HG03159 (cell line): Measurements from ENCODE around the gene CAMTA1.
"Not testable (repeated sequence)": the region's sequence is repeated elsewhere in the genome, so short reads cannot be mapped to it uniquely, and the experiment has no call there.

ENCODE experiments used
- ATAC-seq: cut with Tn5 transposase; IDR thresholded peaks from one replicate; pipeline ENCODE4 v1.9.1; 2021; ENCODE audit warnings: mild to moderate bottlenecking, moderate library complexity; ENCODE audit not compliant: unreplicated experiment

CAMTA1 gene

DNA sequence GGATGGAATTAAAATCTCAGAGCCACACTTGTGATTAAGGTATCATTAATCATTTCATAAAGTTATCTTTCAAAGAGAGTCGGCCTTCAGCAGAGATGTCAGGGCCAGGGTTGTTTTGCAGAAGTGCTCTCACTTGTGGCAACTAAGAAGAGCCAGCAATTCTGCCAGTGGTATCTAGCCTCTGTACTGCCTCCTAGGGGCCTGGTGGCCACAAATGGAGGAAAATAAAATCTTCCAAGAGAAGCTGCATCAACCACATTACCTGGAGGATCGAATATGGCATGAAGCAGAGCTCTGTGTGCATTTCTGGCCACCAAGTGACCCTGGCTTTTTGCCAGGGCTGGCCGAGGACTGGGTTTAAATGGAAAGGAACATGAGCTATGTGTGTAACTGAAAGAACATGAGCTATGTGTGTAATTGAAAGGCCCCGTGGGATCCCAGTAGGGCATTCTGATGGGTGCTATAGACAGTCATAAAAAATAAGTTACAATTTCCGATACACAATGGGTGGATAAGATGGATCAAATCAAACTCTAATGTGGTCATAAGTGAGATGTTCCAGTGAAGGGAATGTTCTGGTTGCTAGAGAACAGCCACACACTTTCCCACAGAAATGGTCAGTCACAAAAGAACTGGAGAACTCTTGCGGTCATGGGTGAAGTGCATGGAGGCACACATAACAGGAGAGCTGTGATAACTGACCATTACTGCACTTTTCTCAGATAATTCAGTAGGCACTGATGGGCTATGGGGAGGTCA lies 335.8 kb downstream of the CAMTA1 start:
- ATAC-seq = no peak

DNA sequence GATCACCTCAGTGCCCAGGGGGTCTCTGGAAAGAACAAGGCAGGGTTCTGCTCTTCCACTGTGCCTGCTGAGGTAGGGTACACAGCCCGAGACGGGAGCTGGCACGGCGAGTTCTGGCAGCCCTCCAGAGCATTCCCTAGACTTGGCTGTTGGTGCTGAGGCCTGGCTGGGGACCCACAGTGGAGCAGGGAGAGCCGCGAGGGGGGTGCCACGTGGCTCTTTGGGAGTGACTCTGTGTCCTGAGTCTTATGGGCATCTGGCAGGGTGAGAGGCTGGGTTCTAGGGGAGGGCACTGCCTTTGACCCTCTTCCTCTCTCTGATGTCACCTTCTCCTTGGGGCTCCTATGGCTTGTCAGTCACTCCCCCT lies 336.4 kb downstream of the CAMTA1 start:
- no peak for ATAC-seq

DNA sequence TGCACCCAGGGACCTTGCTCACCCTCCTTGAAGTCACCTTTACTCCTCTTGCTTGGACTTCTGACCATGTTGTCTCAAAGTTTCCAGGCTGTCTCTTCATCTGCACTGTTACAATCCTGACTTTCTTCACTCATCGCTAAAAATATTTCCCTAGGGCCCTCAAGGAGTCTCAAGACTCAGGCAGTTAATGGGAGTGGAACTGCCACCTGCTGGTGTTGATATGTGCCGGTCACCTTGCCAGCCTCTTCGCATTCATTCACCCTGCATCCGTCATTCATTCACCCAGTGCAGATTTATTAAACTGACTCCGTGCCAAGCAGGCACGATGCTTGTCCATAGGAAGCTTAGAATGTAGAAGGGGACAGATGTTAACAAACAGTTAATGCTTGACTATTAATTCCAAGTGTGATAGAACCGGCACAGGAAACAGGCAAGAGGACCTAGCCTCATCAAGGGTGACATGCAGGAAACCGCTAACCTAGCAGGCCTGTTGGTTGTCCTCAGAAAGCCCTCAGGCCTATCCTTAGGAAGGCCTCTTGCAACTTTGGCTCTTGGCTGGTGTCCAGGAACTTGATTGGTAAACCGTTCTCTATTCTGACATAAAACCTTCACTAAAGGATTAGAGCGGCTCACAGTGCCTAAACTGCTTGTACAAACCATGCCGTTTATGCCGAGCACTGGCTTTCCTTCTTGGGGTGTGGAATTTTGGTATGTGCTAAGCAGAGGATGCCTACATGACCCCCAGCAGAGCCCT lies 342.2 kb downstream of the CAMTA1 start:
- ATAC-seq = no peak

DNA sequence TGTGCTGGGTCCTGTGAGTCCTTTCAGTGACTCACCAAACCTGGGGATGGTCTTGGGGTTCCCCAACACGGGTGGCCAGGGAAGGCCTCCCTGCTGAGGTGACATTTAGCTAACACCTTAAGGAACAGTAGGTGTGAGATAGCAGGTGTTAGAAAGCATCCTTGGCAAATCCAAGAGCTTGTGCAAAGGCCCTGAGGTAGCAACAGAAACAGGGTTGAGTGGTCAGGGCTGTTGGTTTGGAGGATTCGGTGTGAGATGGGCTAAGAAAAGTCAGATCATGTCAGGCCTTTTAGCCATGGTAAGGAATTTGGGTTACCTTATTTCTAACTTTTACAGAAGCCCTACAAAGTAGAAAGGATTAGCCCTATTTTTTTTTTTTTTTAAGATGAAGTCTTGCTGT lies 343.0 kb downstream of the CAMTA1 start:
- no peak for ATAC-seq

DNA sequence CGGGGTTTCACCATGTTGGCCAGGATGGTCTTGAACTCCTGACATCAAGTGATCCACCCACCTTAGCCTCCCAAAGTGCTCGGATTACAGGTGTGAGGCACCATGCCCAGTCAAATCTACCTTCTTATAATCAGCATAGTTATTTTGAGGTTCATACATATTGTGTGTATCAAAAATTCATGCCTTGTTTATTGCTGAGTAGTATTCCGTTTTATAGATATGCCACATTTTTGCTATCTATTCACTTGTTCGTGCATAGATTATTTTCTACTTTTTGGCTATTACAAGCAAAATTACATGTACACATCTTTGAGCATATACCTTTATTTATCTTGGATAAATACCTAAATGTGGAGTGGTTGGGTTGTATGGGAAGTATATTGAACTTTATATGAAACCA lies 344.9 kb downstream of the CAMTA1 start:
- no peak for ATAC-seq

DNA sequence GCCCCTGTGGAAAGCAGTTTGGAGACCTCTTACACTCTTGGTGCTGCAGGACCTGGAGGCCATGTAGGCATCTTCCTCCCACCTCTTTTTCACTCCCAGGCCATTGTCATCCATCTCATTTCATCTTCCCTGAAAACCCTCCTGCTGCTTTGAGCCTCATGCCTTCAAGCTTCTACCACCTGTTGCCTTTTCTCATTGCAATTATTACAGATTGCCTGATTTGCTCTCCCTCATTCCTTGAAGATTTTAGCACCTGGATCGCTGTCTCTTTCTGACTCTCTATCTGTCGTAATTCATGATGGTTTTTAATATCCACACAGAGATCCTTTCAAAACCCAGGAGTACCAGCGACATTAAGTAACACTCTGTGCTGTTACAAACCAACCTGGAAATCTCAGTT lies 350.2 kb downstream of the CAMTA1 start:
- no peak for ATAC-seq

DNA sequence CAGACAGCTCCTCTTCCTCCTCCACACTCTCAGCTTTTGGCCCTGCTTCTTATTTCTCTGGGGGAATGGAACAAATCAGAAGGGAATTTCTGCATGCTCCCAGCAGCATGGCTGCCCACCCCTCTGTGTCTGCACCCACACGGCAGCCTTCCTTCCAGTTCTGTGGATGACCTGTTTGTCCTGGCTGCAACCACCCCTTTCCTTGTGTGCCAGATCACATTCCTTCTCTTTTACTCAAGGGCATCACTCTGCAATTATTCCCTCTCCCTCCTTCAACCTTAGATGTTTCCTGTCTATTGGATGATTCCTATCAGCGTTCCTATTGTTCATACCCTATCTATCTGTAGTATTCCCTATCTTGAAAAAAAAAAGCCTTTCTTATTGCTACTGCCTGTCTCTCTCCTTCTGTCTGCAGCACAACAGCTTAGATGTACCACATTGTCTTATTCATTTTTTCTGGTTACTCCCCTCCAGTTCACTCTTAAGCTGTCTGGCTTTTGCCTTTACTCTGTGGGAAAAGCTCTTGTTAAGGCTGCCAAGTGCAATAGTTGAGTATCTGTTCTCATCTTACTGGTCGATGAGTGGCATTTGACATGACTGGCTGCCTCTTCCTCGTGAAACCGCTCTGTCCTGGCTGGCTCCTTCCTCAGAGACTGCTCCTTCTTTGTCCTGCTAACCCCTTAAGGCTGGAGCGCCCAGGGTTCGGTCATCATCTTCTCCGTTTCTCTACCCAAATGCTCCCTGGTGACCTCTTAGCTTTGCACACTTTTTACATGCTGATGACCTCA lies 351.1 kb downstream of the CAMTA1 start:
- ATAC-seq = no peak

DNA sequence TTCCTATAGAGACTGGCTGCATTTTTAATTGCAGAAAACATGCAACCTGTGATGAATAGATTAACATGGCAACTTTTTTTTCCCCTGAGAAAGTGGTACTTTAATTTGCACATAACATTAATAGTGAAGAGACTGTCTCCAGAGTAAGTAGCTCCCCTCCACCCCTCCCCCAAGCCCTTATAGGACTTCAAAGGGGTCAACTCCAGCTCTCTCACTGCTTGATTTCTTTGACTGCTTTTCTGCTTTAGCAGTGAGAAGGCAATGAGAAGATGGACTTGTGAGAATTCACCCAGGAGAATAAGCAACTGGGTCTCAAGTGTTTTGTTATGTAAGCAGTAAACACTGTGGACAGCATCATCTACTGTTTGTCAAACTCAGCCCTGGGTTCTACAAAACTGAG lies 355.0 kb downstream of the CAMTA1 start:
- ATAC-seq = no peak

DNA sequence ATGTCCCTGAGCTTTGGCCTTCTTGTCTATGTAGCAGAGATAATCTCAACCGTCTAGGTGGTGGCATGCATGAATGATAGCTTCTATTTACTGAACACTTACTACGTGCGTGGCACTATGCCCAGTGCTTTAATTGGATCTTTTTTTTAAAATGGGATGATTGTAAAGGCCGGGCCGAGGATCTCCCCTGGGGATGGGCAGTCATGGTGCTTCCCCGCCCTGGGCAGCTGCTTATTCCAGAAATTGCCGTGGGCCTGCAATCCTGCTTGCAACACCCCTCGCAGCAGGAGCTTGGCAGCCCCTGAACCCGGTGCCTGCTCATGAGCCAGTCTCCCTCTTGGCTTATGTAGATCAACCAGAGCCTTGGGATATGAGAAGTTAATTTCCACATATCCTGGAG lies 360.7 kb downstream of the CAMTA1 start:
- ATAC-seq = no peak

DNA sequence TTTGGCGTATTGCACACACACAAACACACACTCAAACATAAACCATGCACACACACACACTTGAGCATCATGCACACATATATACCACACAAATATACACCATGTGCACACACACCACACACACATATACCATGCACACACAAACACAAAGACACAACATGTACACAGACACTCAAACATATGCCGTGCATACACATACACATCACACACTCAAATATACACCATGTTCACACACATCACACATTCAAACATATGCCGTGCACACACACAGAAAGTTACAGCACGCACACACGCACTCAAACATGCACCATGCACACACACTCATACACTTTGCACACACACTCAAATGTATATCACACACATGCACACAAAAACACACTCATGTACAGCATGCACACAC lies 361.5 kb downstream of the CAMTA1 start:
- ATAC-seq = no peak

DNA sequence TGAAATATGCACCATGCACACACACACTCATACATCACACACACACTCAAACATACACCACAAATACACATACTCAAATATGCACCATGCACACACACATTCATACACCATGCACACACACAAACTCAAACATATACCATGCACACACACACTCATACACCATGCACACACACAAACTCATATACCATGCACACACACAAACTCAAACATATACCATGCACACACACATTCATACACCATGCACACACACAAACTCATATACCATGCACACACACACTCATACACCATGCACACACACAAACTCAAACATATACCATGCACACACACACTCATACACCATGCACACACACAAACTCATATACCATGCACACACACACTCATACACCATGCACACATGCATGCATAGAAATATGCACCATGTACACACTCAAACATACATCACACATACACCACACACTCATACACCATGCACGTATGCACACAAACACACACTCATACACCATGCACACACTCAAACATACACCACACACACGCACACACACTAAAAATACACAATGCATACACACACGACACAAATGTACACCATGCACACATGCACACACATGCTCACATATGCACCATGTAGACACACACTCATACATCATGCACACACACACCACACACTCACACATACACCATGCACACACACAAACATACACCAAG lies 362.5 kb downstream of the CAMTA1 start:
- not testable (repeated sequence) for ATAC-seq

DNA sequence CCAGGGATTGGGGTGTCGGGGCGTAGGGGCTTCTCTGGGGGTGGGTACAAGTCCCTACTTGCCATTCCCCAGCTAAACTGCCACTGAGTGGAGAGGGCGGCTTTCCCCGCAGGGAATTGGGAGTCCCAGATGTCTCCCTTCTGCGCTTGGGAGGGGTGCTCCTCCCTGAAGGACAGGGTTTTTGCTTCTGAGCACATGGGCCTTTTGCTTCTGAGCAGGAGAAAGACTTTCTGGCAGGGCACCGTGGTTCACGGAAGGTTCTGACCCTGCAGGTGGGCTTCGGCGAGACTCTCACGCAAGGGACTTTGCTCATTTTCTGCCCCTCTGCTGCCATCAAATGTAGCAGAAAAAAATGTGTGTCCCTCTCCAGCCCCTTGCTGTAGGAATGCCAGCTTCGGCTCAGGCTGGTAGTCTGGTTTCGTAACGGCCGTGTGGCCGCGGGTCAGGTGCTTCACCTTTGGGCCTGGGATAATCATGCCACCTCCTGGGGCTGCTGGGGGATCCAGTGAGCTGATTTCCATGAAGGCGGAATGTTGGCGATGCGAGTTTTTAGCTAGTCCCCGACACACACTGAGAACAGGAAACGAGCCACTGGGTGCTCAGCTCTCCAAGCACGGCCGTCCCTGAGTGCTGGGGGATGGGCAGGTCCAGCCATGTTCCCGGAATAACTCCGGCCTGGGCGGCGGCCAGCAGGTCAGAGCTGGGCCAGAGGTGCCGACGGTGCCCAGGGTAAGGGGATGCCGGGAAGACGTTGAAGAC lies 364.0 kb downstream of the CAMTA1 start:
- no peak for ATAC-seq

DNA sequence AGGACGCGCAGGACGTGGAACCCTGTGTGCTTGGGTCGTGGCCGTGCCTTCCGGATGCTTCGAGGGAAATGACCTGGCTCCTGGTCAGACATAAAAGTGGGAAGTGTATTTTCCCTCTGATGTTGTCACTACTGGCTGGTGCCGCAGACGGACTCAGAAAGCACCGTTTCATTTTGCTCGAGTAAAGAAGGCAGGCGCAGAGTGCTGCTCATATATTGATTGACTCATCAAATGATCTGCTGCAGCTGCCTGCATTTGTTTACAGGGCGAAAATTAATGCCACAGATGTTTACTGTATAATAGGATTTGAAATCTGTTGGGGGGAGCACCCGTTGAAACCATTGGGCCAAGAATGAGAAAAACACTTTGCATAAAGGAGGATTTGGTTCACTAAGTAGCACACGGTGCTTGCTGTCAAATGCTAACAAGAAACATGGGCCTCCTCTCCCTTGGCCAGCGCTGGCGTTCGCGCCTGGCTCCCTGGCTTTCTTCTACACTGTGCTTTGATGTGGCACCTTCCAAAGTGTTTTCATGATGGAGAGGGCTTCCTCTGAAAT lies 365.5 kb downstream of the CAMTA1 start:
- ATAC-seq = no peak

DNA sequence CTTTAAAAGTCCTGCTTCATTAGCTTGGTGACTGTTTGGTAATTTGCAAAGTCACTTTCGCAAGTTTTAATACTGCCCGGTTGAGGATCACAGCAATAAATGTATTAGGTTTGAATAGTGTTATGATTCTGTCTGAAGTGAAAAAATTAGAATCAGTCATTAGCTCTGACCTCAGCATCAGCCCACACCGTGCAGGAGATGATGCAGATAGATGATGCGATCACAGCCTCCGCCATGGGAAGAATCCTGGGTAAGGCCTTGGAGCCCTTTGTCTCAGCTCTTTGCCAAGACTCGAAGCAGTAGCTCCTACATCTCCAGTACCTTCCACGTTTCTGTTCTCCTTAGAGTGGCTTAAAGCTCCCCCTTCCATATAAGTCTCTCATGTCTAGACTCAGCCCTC lies 366.7 kb downstream of the CAMTA1 start:
- no peak for ATAC-seq

DNA sequence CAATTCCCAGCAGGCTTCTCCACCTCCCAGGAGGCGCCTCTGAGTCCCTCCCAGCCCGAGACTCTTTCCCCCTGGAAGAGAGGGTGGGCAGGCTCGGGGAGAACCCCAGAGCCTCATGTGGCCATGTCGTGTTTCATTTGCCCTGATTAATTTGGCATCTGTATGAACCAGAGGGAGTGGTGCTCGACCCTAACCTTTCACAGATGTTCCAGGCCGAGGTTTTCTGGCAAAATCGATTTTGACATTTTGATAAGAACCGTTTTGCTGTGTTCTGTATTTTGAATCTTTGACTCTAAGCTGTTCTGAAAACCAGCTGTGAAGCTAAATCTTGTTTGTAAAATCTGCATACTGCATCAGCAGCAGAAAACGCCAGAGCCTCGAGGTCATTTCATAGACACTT lies 367.4 kb downstream of the CAMTA1 start:
- ATAC-seq = no peak

DNA sequence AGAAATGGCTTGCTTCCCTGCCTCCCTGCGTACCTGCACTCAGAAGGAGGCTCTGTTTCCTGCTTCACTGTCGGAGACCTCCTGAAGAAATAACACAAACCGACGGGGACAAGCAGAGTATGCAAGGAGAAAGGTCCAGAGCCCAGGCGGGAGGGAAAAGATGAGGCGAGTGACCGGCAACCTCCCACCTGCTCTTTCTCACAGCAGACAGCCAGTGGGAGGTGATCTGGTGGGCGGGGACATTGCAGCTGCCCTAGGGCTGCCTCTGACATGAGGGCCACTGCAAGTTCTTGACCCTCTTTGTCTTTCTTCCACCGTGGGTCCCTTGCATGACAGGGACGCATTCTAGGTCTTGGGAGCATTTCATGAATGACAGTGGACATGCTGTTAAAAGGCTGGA lies 368.2 kb downstream of the CAMTA1 start:
- ATAC-seq = no peak

DNA sequence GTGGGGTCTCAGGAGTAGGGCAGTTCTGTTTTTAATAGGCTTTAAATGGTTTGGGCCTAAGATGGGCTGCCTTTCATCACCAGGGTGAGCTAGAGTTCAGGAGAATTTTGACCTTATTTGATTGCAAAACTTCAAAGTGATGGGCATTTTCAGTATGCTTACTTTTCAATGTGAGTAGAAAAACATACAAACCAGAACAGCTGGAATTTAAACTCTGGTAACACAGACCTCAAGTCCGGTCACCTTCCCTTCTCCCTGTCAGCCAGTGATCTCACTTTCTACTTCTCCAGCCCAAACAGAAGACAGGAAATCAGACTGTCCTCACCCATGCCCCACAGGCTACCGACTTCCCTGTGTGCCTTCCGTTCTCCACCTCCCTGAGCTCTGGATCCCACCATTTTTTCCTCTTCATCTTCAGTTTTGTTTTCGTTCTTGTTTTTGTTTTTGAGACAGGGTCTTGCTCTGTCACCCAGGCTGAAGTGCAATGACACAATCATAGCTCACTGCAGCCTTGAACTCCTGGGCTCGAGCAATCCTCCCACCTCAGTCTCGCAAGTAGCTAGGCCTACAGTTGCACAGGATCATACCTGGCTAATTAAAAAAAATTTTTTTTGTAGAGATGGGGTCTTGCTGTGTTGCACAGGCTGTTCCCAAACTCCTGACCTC lies 374.0 kb downstream of the CAMTA1 start:
- no peak for ATAC-seq

DNA sequence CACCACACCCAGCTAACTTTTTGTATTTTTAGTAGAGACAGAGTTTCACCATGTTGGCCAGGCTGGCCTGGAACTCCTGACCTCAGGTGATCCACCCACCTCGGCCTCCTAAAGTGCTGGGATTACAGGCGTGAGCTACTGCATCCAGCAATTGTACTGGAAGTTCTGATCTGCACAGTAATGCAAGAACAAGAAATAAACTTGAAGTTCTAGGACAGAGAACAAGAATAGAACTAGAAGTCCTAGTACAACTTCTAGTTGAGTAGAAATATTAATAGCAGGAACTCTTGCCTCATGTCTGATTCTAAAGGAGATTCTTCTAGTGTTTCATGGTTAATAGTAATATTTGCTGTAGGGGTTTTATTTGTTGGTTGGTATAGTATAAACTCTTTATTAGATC lies 383.3 kb downstream of the CAMTA1 start:
- not testable (repeated sequence) for ATAC-seq

DNA sequence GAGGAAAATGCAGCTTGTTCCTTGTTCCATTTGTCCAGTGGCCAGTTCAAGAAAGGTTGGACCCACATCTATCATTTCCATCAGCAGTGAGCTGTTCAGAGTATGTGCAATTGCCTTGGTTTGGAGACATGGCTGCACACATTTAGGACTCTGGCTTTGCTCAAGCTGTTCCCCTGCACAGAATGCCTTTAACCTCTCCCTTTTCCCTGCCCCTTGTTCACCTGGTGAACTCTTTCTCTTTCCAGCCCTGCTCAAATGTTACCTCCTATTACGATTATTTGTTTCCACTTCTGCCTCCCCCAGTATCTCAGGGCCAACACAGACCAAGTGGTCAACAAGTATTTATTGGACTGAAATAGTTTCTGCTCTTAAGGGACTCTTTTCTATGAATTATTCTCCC lies 385.9 kb downstream of the CAMTA1 start:
- no peak for ATAC-seq

DNA sequence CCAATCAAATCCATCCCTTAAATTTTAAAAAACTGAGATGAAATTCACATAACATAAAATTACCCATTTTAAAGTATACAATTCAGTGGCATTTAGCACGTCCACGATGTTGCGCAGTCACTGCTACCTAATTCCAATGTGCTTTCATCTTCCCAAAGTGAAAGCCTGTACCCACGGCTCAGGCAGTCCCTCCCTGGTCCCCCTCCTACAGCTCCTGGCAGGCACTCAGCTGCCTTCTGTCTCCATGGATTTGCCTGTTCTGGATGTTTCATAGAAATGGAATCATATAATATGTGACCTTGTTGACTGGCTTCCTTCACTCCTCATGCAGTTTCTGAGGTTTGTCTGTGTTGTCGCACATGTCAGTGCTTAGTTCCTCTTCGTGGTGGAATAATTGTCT lies 386.3 kb downstream of the CAMTA1 start:
- ATAC-seq = no peak
